Stimulated activated naive CD8-positive, alpha-beta T cell treated with anti-CD3 and anti-CD28 coated beads, Interleukin-15, amount 100 ng/mL, for 72 hours (primary cell): ENCODE measurements around the gene HYAL2.

Experiments
- ATAC-seq: fragments of 150-1000 bp; cut with Tn5 transposase; 2 replicates; pipeline ENCODE4 v1.10.0; 2021; ENCODE audit warnings: mild to moderate bottlenecking, moderate library complexity
- DNase-seq, 2 donors: peaks; one replicate each; pipeline ENCODE4 v3.0.0; 2021 to 2022
- H3K27ac Mint-ChIP-seq, 2 donors: one replicate each; pipeline ENCODE4 v1.8.0; 2022; ENCODE audit warnings: mild to moderate bottlenecking in 2 of 2, mixed read lengths in 2 of 2, moderate library complexity in 2 of 2
- H3K27me3 Mint-ChIP-seq: one replicate; pipeline ENCODE4 v1.8.0; 2022; ENCODE audit warnings: mixed read lengths
- H3K4me1 Mint-ChIP-seq: one replicate; pipeline ENCODE4 v1.8.0; 2022; ENCODE audit warnings: mild to moderate bottlenecking, mixed read lengths
- H3K4me3 Mint-ChIP-seq, 2 donors: one replicate each; pipeline ENCODE4 v1.8.0; 2022; ENCODE audit warnings: mild to moderate bottlenecking in 2 of 2, mixed read lengths in 2 of 2, moderate library complexity in 1 of 2
- H3K9me3 Mint-ChIP-seq, 2 donors: one replicate each; pipeline ENCODE4 v1.8.0; 2022; ENCODE audit warnings: mixed read lengths in 2 of 2

The HYAL2 gene

DNA sequence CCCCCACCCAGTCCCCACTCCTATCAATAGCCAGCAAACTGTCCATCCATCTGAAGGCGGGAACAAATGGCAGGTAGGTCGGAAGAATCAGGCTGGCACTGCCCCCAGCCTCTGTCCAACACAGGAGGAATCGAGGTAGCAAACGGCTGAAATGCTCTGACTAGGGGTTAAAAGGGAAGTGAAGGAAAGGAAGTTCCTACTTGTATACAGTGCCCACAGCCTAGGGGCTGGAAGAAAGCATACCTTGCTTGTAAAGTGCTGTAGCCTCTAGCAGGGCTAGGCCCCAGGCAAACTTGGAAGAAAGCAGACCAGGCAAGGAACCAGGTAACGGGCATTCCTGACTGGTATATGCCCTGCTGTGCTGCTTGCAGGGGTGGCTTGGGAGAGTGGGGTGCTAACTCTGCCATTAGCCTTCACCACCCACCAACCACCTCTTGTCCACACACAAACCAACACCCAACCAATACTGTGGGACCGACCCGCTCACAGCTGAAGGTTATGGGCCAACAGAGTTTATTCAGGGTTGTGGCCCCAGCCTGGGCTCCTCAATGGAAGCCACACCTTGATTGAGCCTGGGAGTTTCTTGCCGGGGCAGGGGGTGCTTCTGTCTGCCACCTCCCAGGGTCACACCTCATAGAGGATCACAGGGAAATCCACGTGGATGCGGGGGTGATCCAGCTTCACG lies 3.1 kb upstream of the HYAL2 start:
- H3K4me3 Mint-ChIP-seq, result no peak overlapping the region
- H3K9me3 Mint-ChIP-seq, result no peaks in the 10 kb centered on the region
- ATAC-seq (no peak), DNase-seq (no peak)
- no peaks in the 10 kb centered on the region for H3K27me3 Mint-ChIP-seq
- H3K27ac Mint-ChIP-seq, result peak overlapping the region in 1 of 2 donors; percentile 3
- peaks cover 64% of the 10 kb centered on the region for H3K4me1 Mint-ChIP-seq

DNA sequence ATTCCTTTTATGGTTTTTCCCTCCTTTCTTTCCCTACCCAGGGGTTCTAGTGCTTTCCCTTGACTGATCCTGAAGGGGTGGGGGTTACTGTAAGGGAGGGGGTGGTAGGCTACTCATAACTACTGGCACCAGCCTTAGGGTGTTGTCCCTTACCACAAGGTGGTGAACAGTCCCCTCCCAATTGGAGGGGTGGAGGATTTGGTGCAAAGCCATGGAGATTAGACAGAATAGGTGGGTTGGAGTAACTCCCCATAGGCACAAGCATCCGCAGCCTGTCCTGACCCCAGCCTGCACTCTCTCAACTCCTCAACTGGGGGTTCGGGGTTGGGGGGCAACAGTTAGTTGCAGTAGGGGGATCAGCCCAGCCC lies 2.6 kb upstream of the HYAL2 start:
- no peak for ATAC-seq
- Mint-ChIP-seq H3K27ac (peak overlapping the region in 1 of 2 donors; percentile 3), H3K4me3 (no peak overlapping the region), H3K4me1 (peaks cover 65% of the 10 kb centered on the region), H3K27me3 (no peaks in the 10 kb centered on the region), H3K9me3 (no peaks in the 10 kb centered on the region)
- DNase-seq, result no peak

DNA sequence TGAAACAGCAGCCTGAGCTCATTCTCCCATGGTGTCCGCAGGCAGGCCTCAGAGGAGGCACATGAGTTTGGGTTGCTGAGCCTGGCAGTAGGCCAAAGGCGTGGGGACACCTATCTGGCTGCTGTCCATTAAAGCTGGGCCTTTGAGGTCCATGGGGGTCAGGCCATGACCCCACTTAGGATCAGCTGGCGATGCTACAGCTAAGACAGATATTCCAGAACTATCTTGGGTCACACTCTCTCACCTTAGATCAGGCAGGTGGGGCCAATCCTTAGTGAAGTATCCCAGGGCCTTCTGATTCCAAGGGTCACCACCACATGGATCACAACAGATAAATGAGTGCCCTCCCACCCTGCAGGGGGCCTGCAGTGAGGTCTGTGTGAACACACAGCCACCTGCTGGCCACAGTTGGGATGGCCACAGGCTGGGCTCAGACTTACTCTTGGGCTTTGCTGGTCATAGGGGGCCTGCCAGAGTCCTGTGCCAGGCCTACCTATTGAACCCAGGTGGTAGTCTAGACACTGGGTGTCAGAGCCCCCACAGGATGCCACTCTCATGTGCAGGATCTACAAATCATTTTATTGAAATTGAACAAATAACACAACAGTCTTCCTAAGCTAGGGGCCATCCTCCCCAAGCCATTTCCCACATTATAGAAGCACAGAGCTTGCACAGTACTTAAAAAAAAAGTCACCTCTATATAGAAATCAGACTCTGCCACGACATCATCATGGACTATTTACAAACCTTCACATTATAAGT lies 2.0 kb upstream of the HYAL2 start:
- H3K4me1 Mint-ChIP-seq, result peaks cover 65% of the 10 kb centered on the region
- no peak overlapping the region for H3K27ac Mint-ChIP-seq
- no peaks in the 10 kb centered on the region for H3K9me3 Mint-ChIP-seq
- DNase-seq (peak; percentile 68 to 71), ATAC-seq (peak; percentile 48)
- H3K4me3 Mint-ChIP-seq, result no peak overlapping the region
- H3K27me3 Mint-ChIP-seq, result no peaks in the 10 kb centered on the region

DNA sequence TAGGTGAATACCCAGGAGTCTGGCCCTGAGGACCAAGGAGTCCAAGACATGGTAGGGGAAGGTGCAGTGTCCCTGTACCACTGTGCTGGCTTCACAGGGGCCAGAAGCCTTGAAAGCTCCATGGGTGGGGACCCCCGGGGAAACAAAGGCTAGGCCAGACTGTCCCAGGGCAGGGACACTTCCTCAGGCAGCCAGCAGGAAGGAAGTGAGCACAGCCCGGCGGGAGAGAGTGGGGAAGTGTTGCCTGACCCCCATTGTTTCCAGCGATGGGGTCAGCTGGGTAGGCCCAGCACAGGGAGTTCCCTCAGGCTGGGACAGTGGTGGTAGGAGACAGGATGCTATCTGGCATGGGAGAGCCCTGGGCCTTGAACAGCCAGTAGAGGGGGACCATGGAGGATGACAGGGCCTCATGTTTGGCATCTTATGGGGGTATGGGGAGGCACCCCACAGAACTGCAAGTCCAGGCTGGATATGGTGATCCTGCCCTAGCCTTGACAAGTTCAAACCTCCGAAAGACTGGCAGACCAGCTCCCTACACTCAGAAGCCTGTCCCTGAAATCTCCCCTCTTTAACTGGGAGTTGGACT lies 1.2 kb upstream of the HYAL2 start:
- no peaks in the 10 kb centered on the region for H3K27me3 Mint-ChIP-seq
- H3K4me1 Mint-ChIP-seq, result peaks cover 70% of the 10 kb centered on the region
- ATAC-seq (no peak), DNase-seq (no peak)
- no peaks in the 10 kb centered on the region for H3K9me3 Mint-ChIP-seq
- H3K4me3 Mint-ChIP-seq, result no peak overlapping the region
- H3K27ac Mint-ChIP-seq, result peak overlapping the region in 1 of 2 donors; percentile 52

DNA sequence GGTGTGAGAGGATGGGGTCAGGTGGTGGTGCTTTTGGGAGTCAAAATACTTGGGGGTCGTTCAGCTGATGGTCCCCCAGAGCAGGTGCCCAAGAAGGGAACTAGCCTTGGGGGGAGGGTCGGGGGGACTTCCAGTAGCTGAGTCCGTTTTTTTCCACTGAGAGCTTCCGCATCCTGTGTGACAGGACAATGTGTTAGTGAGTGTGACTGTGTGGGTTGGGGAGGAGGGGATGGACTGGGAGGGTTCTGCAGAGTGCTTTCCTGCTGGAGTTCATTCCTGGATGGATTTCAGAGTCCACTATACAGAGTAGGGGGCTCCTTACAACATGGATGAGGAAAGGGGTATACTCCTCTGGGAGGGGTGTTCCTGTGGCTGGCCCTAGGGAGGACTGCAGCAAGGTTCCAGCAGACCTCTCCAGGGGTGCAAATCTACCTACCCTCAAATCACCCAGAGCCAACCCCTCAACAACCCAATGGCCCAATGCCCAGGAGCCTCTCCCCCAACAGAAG lies 601 bp upstream of the HYAL2 start:
- no peak for ATAC-seq
- no peaks in the 10 kb centered on the region for H3K27me3 Mint-ChIP-seq
- no peak overlapping the region for H3K4me3 Mint-ChIP-seq
- peak overlapping the region in 1 of 2 donors; percentile 52 for H3K27ac Mint-ChIP-seq
- peaks cover 75% of the 10 kb centered on the region for H3K4me1 Mint-ChIP-seq
- DNase-seq, result no peak
- no peaks in the 10 kb centered on the region for H3K9me3 Mint-ChIP-seq

DNA sequence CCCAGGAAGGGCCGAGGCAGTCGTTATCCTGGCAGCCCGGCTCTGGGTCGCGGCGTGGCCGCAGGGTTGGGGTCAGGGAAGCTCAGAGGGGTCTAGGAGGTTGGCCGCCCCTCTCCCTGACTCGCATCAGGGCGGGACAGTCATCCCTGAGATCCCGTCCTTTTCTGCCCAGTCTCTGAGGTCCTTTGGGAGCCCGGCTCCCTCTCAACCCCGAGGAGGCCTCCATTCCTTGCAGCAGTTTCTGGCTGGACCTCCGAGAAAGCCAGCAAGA lies 495 bp downstream of the HYAL2 start:
- DNase-seq (no peak), ATAC-seq (no peak)
- H3K9me3 Mint-ChIP-seq, result no peaks in the 10 kb centered on the region
- peaks cover 78% of the 10 kb centered on the region for H3K4me1 Mint-ChIP-seq
- no peaks in the 10 kb centered on the region for H3K27me3 Mint-ChIP-seq
- peak overlapping the region; percentile 83 to 85 for H3K4me3 Mint-ChIP-seq
- H3K27ac Mint-ChIP-seq, result peak overlapping the region; percentile 65 to 100

DNA sequence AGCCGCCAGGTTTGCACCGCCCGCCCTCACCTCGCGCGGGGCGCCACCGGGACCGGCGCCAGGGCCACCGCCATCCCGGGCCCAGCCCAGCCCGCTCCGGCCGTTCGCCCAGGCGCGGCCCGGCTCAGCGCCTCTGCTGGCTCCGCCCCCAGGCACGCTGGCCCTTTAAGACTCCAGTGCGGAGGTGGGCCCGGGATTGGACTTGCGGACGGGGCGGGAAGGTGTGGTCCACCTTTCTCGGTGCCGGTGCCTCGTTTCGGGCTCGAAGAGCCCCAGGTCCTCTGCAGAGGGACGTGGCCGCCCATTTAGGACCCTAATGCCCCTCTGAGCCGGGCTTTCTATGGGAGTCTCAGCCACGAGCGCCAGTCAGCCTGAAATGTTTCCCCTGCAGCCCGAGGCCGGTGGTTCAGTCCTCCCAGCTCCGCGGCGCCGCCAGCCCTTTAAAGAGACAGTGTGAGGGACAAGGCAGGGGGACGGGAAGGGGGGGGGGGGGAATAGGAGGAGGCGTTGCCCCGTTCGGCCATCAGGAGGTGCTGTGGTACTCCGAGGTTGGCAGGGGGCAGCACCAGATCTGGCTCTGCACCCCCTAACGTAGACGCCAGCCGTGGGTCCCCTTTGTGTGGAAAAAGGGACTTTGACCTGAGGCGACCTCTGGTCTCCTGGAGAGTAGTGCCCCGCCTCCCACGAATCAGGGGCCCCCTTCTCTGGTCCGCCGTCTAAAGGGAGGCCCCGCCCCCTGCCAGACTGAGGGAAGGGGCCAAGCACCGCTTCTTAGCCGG lies 1.0 kb downstream of the HYAL2 start:
- ATAC-seq, result peak; percentile 79
- H3K27me3 Mint-ChIP-seq, result no peaks in the 10 kb centered on the region
- DNase-seq, result peak; percentile 84 to 86
- H3K27ac Mint-ChIP-seq, result peak overlapping the region; percentile 99 to 100
- H3K9me3 Mint-ChIP-seq, result no peaks in the 10 kb centered on the region
- peaks cover 78% of the 10 kb centered on the region for H3K4me1 Mint-ChIP-seq
- peak overlapping the region; percentile 83 to 85 for H3K4me3 Mint-ChIP-seq

DNA sequence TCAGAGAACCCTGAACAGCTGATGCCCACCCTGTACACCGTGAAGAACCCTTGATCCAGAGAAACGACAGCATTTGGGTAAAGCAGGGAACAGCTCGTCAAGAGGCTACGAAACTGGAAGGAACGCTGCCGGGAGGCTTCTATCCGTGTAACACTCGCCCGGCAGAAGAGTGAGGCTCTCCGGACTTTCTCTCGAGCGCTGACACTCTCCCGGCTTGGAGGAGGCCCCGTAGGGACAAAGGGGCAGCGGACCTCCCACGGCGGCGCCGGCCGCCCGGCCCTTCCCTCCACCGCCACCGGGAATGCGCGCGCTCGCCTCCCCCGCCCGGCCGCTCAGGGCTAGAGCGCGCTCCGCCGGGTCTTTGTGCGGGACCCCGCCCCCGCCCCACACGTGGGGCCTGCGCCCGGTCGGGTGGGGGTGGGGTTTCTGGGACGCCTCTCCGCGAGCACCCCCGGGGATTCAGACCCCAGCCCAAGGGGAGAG lies 1.7 kb downstream of the HYAL2 start:
- Mint-ChIP-seq H3K4me3 (peak overlapping the region; percentile 83 to 91), H3K4me1 (peaks cover 79% of the 10 kb centered on the region), H3K27ac (peak overlapping the region; percentile 53 to 85), H3K9me3 (no peaks in the 10 kb centered on the region), H3K27me3 (no peaks in the 10 kb centered on the region)
- DNase-seq (no peak), ATAC-seq (peak; percentile 62)

DNA sequence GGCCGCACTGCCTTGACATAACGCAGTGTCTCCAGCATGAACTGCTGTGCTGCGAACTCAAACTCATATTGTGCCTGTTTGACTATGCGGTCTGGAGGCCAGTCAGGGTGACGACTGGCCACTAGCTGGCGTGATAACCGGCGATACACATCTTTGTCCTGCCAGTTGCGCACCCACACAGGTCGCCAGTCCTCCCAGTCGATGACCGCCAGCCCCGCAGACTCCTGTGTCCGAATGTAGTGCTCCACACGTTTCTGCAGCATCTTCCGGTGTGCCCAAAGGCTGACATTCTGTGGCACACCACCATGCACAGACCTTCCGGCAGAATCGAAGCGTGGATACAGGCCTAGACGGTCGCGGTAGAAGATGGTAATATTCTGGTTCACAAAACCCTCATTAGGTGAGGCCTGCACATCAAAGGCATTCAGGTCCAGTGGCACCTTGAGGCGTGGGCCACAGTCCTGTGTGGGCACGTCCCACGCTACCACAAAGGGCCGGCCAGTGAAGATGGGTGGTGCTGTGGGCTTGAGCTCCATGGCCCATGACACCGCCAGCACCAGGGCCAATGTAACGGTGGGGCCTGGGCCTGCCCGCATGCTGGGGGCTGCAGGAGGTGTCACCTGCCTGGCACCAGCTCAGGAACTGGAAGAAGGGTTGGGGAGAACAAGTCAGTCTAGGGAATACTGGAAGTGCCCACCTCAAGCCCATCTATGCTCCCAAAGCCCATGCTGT lies 2.5 kb downstream of the HYAL2 start:
- Mint-ChIP-seq H3K4me1 (peaks cover 82% of the 10 kb centered on the region), H3K9me3 (no peaks in the 10 kb centered on the region), H3K27me3 (no peaks in the 10 kb centered on the region), H3K27ac (no peak overlapping the region), H3K4me3 (peak overlapping the region; percentile 83 to 91)
- ATAC-seq, result no peak
- no peak for DNase-seq

DNA sequence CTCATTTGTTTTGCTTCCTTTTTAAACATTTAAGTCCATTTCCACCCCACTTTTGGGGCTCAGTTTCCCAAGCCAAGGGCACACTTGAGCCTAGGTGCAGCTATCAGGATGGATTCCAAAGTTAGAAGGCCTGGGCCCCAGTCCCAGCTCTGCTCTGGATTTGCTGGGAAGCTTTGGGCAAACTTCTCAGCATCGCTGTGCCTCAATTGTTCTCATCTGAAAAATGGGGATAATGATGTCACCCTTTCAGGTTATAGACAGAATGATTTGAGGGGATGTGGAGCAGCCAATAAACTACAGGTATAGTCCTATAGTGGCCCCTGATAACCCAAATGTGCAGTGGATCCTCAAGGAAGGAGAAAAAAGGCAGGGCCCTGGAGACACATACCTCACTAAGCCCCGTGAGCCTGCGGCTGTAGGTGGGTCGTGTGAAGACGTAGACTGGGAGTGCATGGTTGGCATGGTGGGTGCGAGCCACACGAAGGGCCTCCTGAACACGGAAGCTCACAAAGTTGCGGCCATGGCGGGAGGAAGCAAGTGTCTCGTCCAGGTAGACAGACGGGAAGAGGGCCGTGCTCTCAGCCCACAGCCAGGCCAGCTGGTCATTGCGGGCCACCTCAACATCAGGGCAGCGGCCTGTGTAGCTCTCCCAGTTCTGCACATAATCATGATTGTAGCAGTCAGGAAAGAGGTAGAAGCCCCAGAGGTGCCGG lies 3.2 kb downstream of the HYAL2 start:
- no peaks in the 10 kb centered on the region for H3K27me3 Mint-ChIP-seq
- ATAC-seq (no peak), DNase-seq (no peak)
- no peak overlapping the region for H3K4me3 Mint-ChIP-seq
- no peak overlapping the region for H3K27ac Mint-ChIP-seq
- no peaks in the 10 kb centered on the region for H3K9me3 Mint-ChIP-seq
- peaks cover 77% of the 10 kb centered on the region for H3K4me1 Mint-ChIP-seq

DNA sequence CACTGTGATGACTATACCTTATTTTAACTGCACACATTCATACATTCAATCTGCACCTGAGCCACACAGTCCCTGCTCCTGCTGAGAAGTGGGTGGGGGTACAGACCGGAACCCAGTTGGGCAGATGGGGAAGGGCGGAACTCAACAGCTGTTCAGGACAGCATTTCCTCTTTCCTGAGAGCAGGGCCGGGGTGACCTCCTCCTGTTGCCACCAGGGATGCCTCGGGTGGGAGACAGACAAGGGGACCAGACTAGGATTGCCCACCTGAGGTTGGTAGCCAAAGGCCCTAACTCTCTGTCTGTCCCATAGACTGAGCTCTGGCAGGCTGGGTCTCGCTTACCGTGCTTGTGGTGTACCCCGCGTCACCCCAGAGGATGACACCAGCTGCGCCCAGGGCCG lies 3.9 kb downstream of the HYAL2 start:
- Mint-ChIP-seq H3K4me1 (peaks cover 71% of the 10 kb centered on the region), H3K9me3 (no peaks in the 10 kb centered on the region), H3K27me3 (no peaks in the 10 kb centered on the region), H3K27ac (no peak overlapping the region), H3K4me3 (no peak overlapping the region)
- DNase-seq (no peak), ATAC-seq (no peak)

DNA sequence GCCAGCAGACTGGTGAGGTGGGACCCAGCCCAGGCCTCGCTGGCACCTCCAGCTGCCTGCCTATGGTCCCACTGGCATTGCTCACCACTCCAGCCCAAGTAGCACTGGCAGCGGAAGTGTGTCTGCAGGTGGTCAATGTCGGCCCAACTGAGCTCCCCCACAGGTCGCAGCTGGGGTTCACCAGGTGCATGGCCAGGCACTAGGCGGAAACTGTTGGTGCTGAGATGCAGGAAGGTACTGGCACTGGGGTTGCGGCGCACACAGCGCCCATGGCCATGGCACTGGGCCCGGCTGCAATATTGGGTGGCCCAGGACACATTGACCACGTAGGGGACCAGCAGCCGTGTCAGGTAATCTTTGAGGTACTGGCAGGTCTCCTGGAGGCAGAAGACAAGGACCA lies 4.4 kb downstream of the HYAL2 start:
- H3K4me3 Mint-ChIP-seq, result no peak overlapping the region
- no peak overlapping the region for H3K27ac Mint-ChIP-seq
- H3K9me3 Mint-ChIP-seq, result no peaks in the 10 kb centered on the region
- no peak for ATAC-seq
- H3K27me3 Mint-ChIP-seq, result no peaks in the 10 kb centered on the region
- H3K4me1 Mint-ChIP-seq, result peaks cover 66% of the 10 kb centered on the region
- DNase-seq, result no peak

DNA sequence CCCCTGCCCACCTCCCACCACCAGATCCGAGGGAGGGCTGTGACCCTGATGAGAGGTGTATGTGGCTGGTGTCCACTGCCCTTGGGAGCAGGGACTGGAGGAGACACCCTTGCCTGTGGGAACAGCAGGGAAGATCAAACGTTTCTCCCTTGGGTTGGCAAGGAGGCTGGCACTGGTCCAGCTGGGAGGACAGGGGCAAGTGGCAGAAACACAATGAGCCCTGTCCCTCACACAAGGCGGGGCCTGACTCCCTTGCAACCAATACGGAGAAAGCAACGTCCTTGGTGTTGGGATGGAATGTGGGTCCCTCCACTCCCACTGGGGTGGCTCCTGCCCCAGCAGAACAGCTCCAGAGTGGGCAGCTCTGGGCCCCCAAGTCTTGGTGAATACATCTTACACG lies 5.2 kb downstream of the HYAL2 start:
- no peak overlapping the region for H3K4me3 Mint-ChIP-seq

DNA sequence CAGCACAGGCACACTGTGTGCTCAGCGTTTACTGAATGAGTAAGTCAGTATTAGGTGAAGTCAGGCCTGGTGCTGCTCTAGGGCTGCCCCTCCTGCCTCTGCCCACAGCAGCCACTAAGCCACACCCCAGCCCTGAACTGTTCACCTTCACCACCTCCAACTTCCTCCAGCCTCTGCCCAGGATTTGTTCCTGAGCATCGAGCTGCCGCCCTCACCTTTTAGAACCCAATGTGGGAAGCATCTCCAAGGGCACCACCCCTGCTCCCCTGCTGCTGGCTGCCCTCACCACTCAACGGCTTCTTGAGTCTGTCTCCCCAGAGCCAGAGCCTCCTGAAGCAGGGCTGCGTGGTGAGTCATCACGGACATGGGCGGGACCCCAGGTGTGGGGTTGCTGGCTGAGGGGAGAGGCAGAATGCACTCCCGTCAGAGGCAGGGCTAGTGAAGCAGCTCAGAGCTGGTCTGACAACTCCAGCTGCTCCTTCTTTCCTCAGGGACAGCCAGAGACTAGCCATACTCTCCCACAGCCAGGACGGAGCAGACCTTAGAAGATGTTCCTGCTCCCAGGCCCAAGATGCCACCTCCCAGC lies 5.8 kb downstream of the HYAL2 start:
- peak; percentile 63 for ATAC-seq
- DNase-seq, result peak; percentile 46 to 61
- Mint-ChIP-seq H3K4me1 (peaks cover 53% of the 10 kb centered on the region), H3K27me3 (no peaks in the 10 kb centered on the region), H3K9me3 (no peaks in the 10 kb centered on the region), H3K27ac (peak overlapping the region in 1 of 2 donors; percentile 80), H3K4me3 (peak overlapping the region in 1 of 2 donors; percentile 64)

More for the DNA sequence above, 5.2 kb downstream of the HYAL2 start:
- ATAC-seq (no peak), DNase-seq (no peak)
- Mint-ChIP-seq H3K4me1 (peaks cover 58% of the 10 kb centered on the region), H3K27ac (no peak overlapping the region), H3K27me3 (no peaks in the 10 kb centered on the region), H3K9me3 (no peaks in the 10 kb centered on the region)
